Measurements from ENCODE around the gene MRGPRF. TPM values are rescaled to one million over a fixed set of nuclear protein-coding genes. Genes with fewer than 3 reads are reported as not detected.
A peak's percentile ranks its signal among the peaks of the same experiment; 100 is the strongest.

MRGPRF gene
- total RNA-seq, 4 donors from 2014 or later: 1.8 to 6.7 (median 4.7) TPM

- Histone ChIP-seq H3K4me1 (peaks cover 0 to 14% of the 10 kb centered on the region in 2 donors), H3K27ac (no peak overlapping the region), H3K9me3 (no peaks in the 10 kb centered on the region), H3K4me3 (no peak overlapping the region), H3K36me3 (no peaks in the 10 kb centered on the region), H3K27me3 (no peaks in the 10 kb centered on the region)
- intact Hi-C loops (cut with DNase I; ENCODE audit: low total_unique reads) (no loop called here), in situ Hi-C loops (cut with MboI; ENCODE audit: low sequenced_read_pairs in 4 of 4) (no loop called here)
- DNase-seq (no peak), ATAC-seq (peak in 1 of 2 donors; percentile 16)
- TF ChIP-seq CTCF (IDR thresholded peaks at IDR 0.05 in 4 of 5, conservative IDR thresholded peaks at IDR 0.05 in 1 of 5) (no peak), POLR2A (IDR thresholded peaks at IDR 0.05) (no peak)
Measured at GRCh38 chr11:68978931-68979594, 34.0 kb downstream of the MRGPRF start.

GRCh38 chr11:68978626-68978930 lies 34.5 kb downstream of the MRGPRF start:
- no peaks in the 10 kb centered on the region for H3K27me3 ChIP-seq
- no peak for DNase-seq
- ATAC-seq: no peak
- no peak for TF ChIP-seq POLR2A (IDR thresholded peaks at IDR 0.05)
- no peak for TF ChIP-seq CTCF (IDR thresholded peaks at IDR 0.05 in 4 of 5, conservative IDR thresholded peaks at IDR 0.05 in 1 of 5)
- intact Hi-C loops (cut with DNase I; ENCODE audit: low total_unique reads): no loop called here
- H3K4me3 ChIP-seq: no peak overlapping the region
- peaks cover 0 to 14% of the 10 kb centered on the region in 2 donors for H3K4me1 ChIP-seq
- no peaks in the 10 kb centered on the region for H3K36me3 ChIP-seq
- in situ Hi-C loops (cut with MboI; ENCODE audit: low sequenced_read_pairs in 4 of 4): no loop called here
- H3K9me3 ChIP-seq: no peaks in the 10 kb centered on the region
- no peak overlapping the region for H3K27ac ChIP-seq

- DNase-seq (no peak), ATAC-seq (no peak)
- H3K4me1 ChIP-seq: peaks cover 0 to 14% of the 10 kb centered on the region in 2 donors
- H3K27me3 ChIP-seq: no peaks in the 10 kb centered on the region
- TF ChIP-seq CTCF (IDR thresholded peaks at IDR 0.05 in 4 of 5, conservative IDR thresholded peaks at IDR 0.05 in 1 of 5) (no peak), POLR2A (IDR thresholded peaks at IDR 0.05) (no peak)
- intact Hi-C loops (cut with DNase I; ENCODE audit: low total_unique reads) (no loop called here), in situ Hi-C loops (cut with MboI; ENCODE audit: low sequenced_read_pairs in 4 of 4) (no loop called here)
- no peak overlapping the region for H3K4me3 ChIP-seq
- H3K27ac ChIP-seq: no peak overlapping the region
- H3K9me3 ChIP-seq: no peaks in the 10 kb centered on the region
- H3K36me3 ChIP-seq: no peaks in the 10 kb centered on the region
Measured at GRCh38 chr11:68977781-68978625, 35.0 kb downstream of the MRGPRF start.

GRCh38 chr11:68976563-68976962 lies 36.5 kb downstream of the MRGPRF start:
- Histone ChIP-seq H3K27ac (no peak overlapping the region), H3K4me3 (no peak overlapping the region), H3K4me1 (peaks cover 0 to 14% of the 10 kb centered on the region in 2 donors), H3K9me3 (no peaks in the 10 kb centered on the region), H3K36me3 (no peaks in the 10 kb centered on the region), H3K27me3 (no peaks in the 10 kb centered on the region)
- intact Hi-C loops (cut with DNase I; ENCODE audit: low total_unique reads): no loop called here
- ATAC-seq (no peak), DNase-seq (no peak)
- in situ Hi-C loops (cut with MboI; ENCODE audit: low sequenced_read_pairs in 4 of 4): no loop called here
- TF ChIP-seq CTCF (IDR thresholded peaks at IDR 0.05 in 4 of 5, conservative IDR thresholded peaks at IDR 0.05 in 1 of 5) (no peak), POLR2A (IDR thresholded peaks at IDR 0.05) (no peak)

Data from gastrocnemius medialis (tissue), 4 donors.